Activated effector memory CD4-positive, alpha-beta T cell treated with anti-CD3 and anti-CD28 coated beads, Interleukin-2, amount 50 U/mL, for 16 hours (primary cell): ENCODE results near the gene ARL14.

Experiments used
- DNase-seq: peaks from one replicate; pipeline ENCODE4 v3.0.0-alpha.2; 2020

ARL14 gene

DNA sequence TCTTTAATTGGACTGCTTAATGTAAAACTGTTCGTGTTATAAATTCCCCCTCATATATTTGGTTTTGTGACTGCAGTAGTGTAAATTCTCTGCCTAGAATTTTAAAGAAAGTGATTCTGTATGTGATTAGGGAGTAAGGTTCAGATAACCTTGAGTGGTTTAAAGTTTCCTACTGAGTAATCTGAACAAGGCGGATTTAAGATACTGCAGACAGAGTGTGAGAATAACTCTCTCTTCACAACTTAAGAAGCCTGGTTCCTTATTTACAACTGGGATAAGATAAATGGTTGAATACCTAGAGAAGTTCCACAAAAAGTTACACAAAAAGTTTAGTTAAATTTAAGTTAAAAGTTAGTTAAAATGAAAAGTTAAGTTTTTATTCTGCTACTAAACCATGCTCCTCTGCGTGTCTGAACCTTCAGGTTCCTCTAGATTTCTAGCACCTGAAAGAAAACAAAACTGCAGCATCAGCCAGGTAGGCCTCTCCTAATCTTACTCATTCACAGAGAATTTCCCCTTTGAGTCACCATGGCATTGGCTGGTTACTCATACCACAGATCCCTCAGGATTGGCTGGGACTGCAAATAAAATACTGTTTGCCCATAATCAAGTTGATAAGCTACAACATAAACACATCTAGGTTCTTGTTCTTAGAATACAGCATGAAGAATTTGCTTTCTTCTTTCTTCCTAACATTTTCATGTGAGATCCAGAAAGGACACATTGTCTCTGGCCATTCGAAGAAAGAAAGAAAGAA lies at the start of gene ARL14:
Gene ARL14, plus strand, starts transcription at position 614 of the 757 bp plus-strand sequence. CDS start 187 bp downstream, outside the sequence.
- DNase-seq: no peak

DNA sequence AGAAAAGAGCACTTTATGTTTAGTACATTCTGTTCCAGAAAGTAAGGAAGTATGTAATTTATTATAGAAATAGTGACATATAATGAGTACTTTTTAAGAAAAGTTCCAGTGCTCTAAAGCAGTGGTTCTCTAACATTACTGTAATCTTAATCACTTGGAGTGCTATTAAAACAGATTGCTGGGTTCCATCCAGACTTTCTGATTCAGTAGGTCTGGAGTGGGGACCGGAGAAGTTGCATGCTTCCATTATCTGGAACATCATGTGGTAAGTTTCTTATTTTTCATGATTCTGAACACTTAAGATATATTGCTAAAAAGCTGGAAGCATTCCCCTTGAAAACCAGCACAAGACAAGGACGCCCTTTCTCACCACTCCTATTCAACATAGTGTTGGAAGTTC lies 47.5 kb upstream of the ARL14 start:
- DNase-seq: no peak

DNA sequence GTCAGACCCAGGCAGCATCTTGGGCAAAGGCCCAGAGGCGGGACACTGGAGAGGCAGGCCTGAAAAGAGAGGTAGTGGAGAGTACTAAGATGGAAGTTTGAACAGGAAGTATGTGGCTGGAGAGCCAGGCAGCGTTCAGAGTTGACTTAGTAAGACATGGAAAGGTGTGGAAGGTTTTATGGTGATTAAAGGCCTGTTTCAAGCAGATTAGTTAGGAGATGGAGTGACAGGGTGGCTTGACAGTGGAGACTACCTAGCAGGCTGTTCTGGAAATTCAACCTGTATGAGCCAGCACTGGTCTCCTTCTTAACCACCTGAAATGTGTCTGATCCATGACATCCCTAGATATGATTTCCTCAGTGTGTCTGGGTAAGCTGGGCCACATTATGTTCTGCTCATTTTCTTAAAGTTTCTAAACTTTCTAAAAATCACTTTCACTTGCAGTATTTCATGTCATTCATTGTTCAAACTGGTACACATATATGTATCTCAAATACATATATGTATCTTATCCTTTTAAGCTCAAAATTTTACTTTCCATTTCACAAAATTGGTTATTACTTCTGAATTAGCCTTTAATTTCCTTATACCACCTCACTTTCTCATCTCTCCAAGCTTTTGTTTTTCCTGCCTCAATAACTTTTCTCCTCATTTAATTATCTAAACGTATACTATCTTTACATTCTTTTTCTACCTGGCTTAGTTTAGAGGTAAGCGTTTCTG lies 43.4 kb upstream of the ARL14 start:
- DNase-seq: no peak

GRCh38 chr3:160635213-160635612 lies 41.7 kb upstream of the ARL14 start:
- no peak for DNase-seq

GRCh38 chr3:160637086-160637485 lies 39.9 kb upstream of the ARL14 start:
- no peak for DNase-seq

DNA sequence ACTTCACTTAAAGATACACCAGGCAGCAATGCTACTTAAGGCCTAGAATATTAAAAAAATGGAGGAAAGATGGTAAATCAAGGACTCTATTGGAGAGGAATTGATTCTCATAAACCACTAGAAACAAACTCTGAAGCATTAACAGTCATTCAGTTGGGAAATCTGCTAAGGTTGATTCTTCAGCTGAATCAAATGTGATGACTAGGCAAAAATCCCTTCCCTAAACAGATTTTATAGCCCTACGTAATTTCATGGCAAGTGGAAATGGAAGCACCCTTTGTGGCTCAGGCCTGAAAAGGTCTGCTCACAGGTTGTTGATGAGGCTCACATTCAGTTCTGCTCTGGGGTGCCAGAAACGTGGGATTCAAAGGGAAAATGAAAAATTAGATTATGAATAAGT lies 38.8 kb upstream of the ARL14 start:
- DNase-seq: no peak

DNA sequence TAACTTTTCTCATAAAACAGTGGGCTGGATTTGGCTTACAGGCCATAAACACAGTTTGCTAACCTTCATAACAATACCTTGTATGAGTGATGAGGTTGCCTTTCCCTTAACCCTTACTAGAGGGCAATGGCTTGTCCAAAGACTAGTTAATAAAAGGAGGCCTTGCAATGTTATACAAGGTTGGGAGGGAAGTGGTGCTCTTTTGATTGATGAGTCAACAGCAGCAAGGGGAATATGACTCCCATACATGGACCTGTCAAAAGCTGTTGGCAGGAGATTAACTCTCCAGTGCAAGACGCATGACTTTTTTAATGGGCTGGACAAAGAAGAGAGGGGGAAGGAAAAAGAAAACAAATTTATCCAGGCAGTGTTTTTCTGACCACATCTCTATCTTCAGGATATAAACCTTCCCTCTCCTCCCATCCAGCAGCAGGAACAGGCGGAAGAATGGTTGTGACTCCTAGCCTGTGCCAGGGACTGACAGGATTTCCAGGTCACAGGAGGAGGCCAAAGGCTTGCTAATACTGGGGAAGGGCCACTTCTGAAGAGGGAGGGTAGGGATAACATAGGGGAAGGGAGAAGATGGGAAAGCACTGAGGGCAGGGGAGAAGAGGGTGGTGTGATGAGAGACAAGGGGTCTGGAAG lies 35.2 kb upstream of the ARL14 start:
- DNase-seq: no peak

DNA sequence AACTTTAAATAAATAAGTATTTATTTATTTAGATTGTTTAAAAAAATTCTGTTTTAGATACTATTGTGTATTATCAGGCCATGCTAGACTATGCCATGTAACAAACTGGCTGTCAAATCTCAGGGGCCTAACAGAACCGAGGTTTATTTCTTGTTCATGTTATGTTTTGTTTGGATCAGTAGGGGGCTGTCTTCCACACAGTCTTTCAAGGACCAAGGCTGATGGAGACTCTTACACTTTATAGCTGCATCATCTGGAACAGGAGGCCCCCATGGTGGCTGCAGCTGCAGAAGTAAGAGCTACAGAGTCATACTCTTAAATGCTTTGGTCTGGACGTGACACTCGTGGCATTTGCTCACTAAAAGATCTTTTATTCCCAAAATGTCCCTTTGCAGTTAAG lies 33.0 kb upstream of the ARL14 start:
- no peak for DNase-seq

- no peak for DNase-seq
These were observed 32.5 kb upstream of the ARL14 start for GRCh38 chr3:160644491-160644890.

DNA sequence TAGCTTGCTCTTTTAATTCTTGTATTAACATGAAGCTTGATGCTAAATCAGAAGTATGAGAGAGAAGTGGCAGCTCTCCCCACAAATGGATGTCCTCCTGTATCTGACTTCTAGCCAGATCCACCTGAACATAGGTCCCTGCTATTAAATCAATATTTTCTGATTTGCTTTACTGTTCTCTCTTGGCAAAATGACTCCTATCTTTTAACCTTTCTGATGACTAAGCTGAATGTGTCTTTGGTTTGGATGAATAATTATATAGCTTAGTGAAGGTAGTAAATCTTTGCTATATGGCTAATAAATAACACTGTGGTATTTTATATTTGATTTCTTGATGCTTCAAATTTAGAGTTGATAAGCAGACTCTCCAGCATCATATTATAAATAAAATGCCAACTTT lies 28.3 kb upstream of the ARL14 start:
- DNase-seq: no peak

GRCh38 chr3:160649596-160649995 lies 27.4 kb upstream of the ARL14 start:
- DNase-seq: no peak

DNA sequence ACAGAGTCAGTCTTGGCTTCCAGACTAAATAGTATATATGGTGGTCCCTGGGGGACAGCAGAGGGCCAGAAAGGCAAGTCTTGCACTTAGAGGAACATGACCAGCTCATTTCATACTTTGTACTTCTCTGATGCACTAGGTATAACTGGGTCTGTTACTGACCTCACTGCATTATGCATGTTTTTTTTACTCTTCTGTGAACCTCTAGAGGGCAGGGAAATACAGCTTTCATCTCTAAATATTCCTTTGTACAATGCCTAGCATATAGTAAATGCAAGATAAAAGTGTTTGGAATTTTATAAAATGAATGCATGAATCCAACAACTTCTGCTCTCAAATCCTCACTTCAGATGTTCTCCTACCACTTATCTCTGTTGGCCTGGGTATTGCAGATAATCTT lies 23.4 kb upstream of the ARL14 start:
- DNase-seq: no peak

GRCh38 chr3:160660902-160661301 lies 16.1 kb upstream of the ARL14 start:
- DNase-seq: no peak

GRCh38 chr3:160661660-160662059 lies 15.3 kb upstream of the ARL14 start:
- DNase-seq: no peak

GRCh38 chr3:160665231-160665630 lies 11.7 kb upstream of the ARL14 start:
- no peak for DNase-seq

DNA sequence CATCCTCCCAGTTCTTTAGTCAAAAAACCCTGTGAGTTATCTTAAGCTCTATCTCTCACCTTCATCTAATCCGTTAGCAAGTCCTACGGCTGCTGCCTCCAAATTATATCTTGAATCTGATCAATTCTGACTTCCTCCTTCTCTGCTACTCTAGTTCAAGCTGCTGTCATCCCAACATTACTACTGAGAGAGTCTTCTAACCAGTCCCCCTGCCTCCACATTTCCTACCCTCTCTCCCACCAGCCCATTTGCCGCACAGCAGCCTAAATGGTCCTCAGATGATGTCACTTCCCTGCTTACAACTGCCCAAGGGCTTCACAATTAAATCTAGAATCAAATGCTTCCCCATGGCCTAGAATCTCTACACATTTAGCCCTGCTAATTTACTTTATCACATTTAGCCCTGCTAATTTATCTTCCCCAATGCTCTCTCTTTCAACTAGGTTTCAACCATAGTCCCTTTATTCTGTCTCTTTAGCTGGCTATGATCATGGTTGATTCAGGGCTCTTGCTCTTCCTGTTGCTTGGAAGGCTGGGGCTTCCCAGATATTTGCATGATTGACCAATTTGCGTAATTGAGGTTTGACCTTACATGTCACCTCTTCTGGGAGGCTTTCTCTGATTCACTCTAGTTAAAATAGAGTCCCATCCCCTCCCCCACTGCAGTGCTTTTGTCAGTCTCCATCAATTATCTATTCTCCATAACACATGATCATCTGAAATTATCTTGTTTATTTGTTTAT lies 11.0 kb upstream of the ARL14 start:
- DNase-seq: no peak

DNA sequence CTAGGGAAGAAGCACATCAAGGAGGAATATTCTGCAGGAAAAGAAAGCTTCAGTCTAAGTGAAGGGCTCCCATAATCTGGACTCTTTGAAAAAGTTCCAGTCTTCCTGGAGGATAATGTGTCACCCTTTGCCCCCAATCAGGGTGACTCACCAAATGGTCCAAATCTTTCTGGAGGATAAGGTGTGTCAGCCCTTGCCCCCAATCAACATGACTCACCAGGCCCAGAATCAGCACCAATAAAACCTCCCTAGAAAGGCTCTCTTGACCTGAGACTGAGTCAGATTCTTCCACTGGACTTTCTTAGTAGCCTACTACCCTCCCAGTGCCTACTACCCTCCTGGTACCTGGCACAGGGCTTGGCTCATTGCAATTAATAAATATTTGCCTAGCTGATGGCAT lies 9.5 kb upstream of the ARL14 start:
- DNase-seq: no peak

DNA sequence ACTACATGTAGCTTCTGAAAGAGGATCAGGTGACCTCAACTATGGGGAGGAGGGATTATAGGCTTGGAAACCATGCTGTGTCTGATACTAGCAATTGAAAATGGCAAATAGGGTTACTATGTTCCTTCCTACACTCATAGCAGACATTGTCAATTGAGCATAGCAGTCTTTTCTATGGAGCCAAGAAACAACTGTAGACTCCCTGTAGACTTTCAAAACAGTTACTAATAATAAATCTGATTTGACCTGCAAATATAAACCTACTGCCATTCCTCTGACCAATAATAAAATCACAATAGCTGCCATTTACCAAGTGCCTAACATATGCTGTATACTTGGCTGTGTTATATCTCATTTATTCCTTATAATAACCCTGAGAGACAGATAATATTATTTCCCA lies 8.5 kb upstream of the ARL14 start:
- no peak for DNase-seq

DNA sequence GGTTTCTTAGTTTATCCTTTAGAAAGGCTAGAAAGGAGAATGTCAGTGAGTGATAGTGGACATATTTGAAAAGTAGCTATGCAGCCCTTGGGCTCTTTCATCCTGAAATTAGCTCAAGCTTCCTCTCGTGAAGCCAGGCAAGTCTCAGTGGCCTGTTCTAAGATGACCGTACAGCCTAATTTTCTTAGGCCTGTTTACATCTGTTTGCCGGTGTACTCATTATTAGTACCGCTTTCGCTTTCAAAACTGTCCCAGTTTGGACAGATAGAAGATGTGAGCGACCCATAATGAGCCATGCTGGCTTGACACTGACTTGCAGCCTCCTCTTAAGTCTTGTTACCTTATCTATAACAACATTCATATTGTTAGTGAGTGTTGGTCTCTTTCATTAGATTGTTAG lies 5.7 kb upstream of the ARL14 start:
- no peak for DNase-seq

GRCh38 chr3:160671995-160672394 lies 5.0 kb upstream of the ARL14 start:
- no peak for DNase-seq

GRCh38 chr3:160673188-160673587 lies 3.8 kb upstream of the ARL14 start:
- DNase-seq: no peak

DNA sequence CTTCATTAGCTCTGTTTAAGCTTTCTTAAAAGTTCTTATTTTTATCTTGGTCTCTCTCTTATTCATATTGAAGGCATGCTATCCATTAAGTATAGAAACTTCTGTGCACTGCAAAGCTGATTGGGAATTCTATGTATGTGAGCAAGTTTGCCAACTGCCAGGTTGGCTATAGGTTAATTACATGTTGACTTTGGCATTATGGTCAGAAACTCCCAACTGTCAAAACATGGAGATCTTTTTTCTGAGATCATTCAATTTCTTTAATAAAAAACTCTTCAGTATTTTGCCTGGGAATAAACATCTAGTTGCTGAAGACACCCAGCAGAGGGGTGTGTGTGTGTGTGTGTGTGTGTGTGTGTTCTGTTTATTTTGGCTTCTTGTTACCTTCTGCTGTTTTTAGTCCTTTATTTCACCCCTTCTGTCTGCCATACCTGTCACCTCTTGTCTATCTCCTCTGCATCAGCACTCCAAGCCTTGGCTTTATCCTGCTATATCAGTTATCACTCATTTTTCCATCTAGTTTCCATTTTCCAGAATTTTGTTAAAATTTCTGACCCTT lies 1.3 kb upstream of the ARL14 start:
- no peak for DNase-seq

- DNase-seq: no peak
These were observed 510 bp downstream of the ARL14 start for GRCh38 chr3:160677459-160677881.
